ENCODE data around the gene VEGFD.

GRCh38 chrX:15418041-15418706 lies 34.0 kb upstream of the VEGFD start:
- TF ChIP-seq, protein P1, sequence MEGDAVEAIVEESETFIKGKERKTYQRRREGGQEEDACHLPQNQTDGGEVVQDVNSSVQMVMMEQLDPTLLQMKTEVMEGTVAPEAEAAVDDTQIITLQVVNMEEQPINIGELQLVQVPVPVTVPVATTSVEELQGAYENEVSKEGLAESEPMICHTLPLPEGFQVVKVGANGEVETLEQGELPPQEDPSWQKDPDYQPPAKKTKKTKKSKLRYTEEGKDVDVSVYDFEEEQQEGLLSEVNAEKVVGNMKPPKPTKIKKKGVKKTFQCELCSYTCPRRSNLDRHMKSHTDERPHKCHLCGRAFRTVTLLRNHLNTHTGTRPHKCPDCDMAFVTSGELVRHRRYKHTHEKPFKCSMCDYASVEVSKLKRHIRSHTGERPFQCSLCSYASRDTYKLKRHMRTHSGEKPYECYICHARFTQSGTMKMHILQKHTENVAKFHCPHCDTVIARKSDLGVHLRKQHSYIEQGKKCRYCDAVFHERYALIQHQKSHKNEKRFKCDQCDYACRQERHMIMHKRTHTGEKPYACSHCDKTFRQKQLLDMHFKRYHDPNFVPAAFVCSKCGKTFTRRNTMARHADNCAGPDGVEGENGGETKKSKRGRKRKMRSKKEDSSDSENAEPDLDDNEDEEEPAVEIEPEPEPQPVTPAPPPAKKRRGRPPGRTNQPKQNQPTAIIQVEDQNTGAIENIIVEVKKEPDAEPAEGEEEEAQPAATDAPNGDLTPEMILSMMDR (IDR thresholded peaks at IDR 0.05): no peak
- no peak for TF ChIP-seq EP300 (IDR thresholded peaks at IDR 0.05)
- no peak for TF ChIP-seq POLR2AphosphoS5 (IDR thresholded peaks at IDR 0.05)
- no peak for TF ChIP-seq POLR2A (IDR thresholded peaks at IDR 0.05)

Measured in upper lobe of left lung (tissue), 4 donors.